Measurements from ENCODE around the gene ARHGEF12.

The ARHGEF12 gene

GRCh38 chr11:120424970-120425332, 88.7 kb downstream of the ARHGEF12 start:
- TF ChIP-seq, protein P1, sequence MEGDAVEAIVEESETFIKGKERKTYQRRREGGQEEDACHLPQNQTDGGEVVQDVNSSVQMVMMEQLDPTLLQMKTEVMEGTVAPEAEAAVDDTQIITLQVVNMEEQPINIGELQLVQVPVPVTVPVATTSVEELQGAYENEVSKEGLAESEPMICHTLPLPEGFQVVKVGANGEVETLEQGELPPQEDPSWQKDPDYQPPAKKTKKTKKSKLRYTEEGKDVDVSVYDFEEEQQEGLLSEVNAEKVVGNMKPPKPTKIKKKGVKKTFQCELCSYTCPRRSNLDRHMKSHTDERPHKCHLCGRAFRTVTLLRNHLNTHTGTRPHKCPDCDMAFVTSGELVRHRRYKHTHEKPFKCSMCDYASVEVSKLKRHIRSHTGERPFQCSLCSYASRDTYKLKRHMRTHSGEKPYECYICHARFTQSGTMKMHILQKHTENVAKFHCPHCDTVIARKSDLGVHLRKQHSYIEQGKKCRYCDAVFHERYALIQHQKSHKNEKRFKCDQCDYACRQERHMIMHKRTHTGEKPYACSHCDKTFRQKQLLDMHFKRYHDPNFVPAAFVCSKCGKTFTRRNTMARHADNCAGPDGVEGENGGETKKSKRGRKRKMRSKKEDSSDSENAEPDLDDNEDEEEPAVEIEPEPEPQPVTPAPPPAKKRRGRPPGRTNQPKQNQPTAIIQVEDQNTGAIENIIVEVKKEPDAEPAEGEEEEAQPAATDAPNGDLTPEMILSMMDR (IDR thresholded peaks at IDR 0.05; ENCODE audit: poor library complexity, severe bottlenecking): no peak
- no peak overlapping the region for H3K4me3 ChIP-seq (ENCODE audit: severe bottlenecking)
- ATAC-seq (ENCODE audit: low read depth) (no peak), DNase-seq (ENCODE audit: low spot score) (no peak)
- H3K27ac ChIP-seq (ENCODE audit: poor library complexity, severe bottlenecking): no peak overlapping the region
- H3K9me3 ChIP-seq (ENCODE audit: severe bottlenecking): no peaks in the 10 kb centered on the region
- no peaks in the 10 kb centered on the region for H3K27me3 ChIP-seq (ENCODE audit: insufficient read depth, poor library complexity, severe bottlenecking)
- peaks cover 44% of the 10 kb centered on the region for H3K36me3 ChIP-seq (ENCODE audit: low read depth)
- H3K4me1 ChIP-seq (ENCODE audit: insufficient read depth, poor library complexity, severe bottlenecking): peaks cover 12% of the 10 kb centered on the region

GRCh38 chr11:120425527-120425926, 89.3 kb downstream of the ARHGEF12 start:
- H3K36me3 ChIP-seq (ENCODE audit: low read depth): peaks cover 47% of the 10 kb centered on the region
- no peak overlapping the region for H3K4me3 ChIP-seq (ENCODE audit: severe bottlenecking)
- H3K27ac ChIP-seq (ENCODE audit: poor library complexity, severe bottlenecking): no peak overlapping the region
- ATAC-seq (ENCODE audit: low read depth) (no peak), DNase-seq (ENCODE audit: low spot score) (no peak)
- TF ChIP-seq, protein P1 (IDR thresholded peaks at IDR 0.05; ENCODE audit: poor library complexity, severe bottlenecking): no peak
- no peaks in the 10 kb centered on the region for H3K27me3 ChIP-seq (ENCODE audit: insufficient read depth, poor library complexity, severe bottlenecking)
- H3K4me1 ChIP-seq (ENCODE audit: insufficient read depth, poor library complexity, severe bottlenecking): peaks cover 12% of the 10 kb centered on the region
- H3K9me3 ChIP-seq (ENCODE audit: severe bottlenecking): no peaks in the 10 kb centered on the region

DNA sequence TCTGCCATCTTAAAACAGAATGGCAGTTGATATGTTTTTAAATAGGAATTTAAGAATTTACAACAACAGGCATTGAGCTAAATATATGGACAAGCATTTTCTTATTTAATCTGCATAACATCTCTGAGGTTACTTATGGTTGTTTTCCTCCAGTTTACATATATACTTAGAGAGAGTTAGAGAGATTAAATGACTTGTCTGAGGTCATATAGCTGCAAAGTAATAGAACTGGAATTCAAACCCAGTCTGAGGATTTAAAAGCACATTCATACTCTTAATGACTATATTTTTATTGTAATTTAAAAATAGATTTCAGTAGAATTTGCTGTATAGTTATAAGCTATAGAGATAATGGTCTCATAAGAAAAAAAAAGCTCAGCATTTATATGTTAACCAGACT, 93.9 kb downstream of the ARHGEF12 start:
- DNase-seq (ENCODE audit: low spot score) (no peak), ATAC-seq (ENCODE audit: low read depth) (no peak)
- Histone ChIP-seq H3K27me3 (ENCODE audit: insufficient read depth, poor library complexity, severe bottlenecking) (no peaks in the 10 kb centered on the region), H3K4me3 (ENCODE audit: severe bottlenecking) (no peak overlapping the region), H3K36me3 (ENCODE audit: low read depth) (peaks cover 32% of the 10 kb centered on the region), H3K27ac (ENCODE audit: poor library complexity, severe bottlenecking) (no peak overlapping the region), H3K4me1 (ENCODE audit: insufficient read depth, poor library complexity, severe bottlenecking) (peaks cover 14% of the 10 kb centered on the region), H3K9me3 (ENCODE audit: severe bottlenecking) (no peaks in the 10 kb centered on the region)
- TF ChIP-seq, protein P1 (IDR thresholded peaks at IDR 0.05; ENCODE audit: poor library complexity, severe bottlenecking): no peak

DNA sequence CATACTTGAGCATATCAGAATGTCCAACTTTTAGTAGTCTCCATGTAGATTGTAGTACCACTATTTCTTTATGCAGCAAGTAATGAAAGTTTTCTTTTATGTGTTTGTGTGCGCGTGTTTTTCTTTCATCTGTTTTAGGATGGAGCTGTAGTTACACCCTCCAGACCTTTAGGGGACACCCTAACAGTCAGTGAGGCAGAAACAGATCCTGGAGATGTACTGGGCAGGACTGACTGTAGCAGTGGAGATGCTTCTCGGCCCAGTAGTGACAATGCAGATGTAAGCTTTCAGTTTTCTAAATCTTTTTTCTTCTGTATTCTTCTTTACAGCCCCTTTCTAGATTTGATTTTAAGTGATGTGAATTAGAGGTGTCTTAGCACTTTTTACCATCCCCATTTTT, 95.4 kb downstream of the ARHGEF12 start:
- Histone ChIP-seq H3K4me1 (ENCODE audit: insufficient read depth, poor library complexity, severe bottlenecking) (peaks cover 14% of the 10 kb centered on the region), H3K27ac (ENCODE audit: poor library complexity, severe bottlenecking) (peak overlapping the region; percentile 77), H3K36me3 (ENCODE audit: low read depth) (peaks cover 39% of the 10 kb centered on the region), H3K27me3 (ENCODE audit: insufficient read depth, poor library complexity, severe bottlenecking) (no peaks in the 10 kb centered on the region), H3K9me3 (ENCODE audit: severe bottlenecking) (no peaks in the 10 kb centered on the region), H3K4me3 (ENCODE audit: severe bottlenecking) (no peak overlapping the region)
- TF ChIP-seq, protein P1 (IDR thresholded peaks at IDR 0.05; ENCODE audit: poor library complexity, severe bottlenecking): peak; percentile 39
- DNase-seq (ENCODE audit: low spot score) (no peak), ATAC-seq (ENCODE audit: low read depth) (peak; percentile 53; the same call in 2 of the 3 replicates)

DNA sequence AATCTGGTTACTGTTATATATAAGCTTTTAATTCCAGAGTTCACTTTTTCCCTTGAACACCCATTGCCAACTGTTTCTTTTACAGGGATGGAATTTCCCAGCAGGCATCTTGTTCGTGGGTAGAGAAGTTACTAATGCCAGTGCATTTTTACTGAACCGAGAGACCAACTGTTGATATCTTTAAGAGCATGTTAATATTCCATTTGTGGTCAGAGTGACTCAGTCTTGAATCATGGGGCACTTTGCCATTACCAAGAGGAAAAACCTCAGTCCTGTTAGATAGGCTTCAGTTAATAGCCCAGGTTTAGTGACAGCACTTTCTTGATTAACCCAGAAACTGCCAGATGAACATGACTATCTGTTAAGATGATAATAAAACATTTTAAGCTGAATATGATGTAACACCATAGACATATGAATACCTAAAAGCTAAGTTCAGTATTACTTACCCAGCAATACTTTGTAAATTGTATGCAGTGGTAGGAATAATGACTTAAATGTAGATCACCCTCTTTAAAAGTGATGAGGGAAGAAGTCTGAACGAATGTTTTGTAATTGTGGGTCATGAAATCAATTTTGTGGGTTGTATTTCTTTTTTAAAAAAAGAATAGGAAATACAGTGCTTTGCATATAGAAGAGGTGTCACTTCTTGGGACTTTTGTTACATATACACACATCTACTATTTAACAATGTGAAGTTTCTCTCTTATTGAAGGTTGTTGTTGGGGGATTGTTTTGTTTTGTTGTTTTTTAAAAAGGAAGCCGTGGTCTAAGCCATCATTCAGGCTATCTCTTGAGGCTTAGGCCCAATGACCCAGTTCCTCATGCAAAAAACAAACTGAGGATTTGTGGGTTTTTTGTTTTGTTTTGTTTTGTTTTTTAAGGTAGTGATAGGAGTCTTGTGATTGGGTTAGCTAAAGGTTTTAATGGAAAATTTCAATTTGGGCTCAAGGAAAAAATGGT, 96.1 kb downstream of the ARHGEF12 start:
- no peaks in the 10 kb centered on the region for H3K9me3 ChIP-seq (ENCODE audit: severe bottlenecking)
- peak overlapping the region; percentile 77 for H3K27ac ChIP-seq (ENCODE audit: poor library complexity, severe bottlenecking)
- TF ChIP-seq, protein P1 (IDR thresholded peaks at IDR 0.05; ENCODE audit: poor library complexity, severe bottlenecking): no peak
- H3K27me3 ChIP-seq (ENCODE audit: insufficient read depth, poor library complexity, severe bottlenecking): no peaks in the 10 kb centered on the region
- ATAC-seq (ENCODE audit: low read depth) (peak; percentile 99), DNase-seq (ENCODE audit: low spot score) (peak; percentile 51)
- H3K4me3 ChIP-seq (ENCODE audit: severe bottlenecking): no peak overlapping the region
- H3K4me1 ChIP-seq (ENCODE audit: insufficient read depth, poor library complexity, severe bottlenecking): peaks cover 14% of the 10 kb centered on the region
- peaks cover 44% of the 10 kb centered on the region for H3K36me3 ChIP-seq (ENCODE audit: low read depth)

Measured in RWPE2 (cell line).